GM18951 (cell line): ENCODE data around the gene ADAMTSL1.

Experiments used
- POLR2A ChIP-seq: IDR thresholded peaks from 4 replicates; pipeline ENCODE4 v1.6.1; 2011; ENCODE audit warnings: mild to moderate bottlenecking; ENCODE audit not compliant: insufficient read length, insufficient read depth; ENCODE audit errors: extremely low read depth
- in situ Hi-C: fragments of 300-500 bp; cut with MboI; formaldehyde crosslinking; loops from one replicate; pipeline ENCODE4 v1.12.0; 2022; ENCODE audit warnings: low sequenced_read_pairs, mixed read lengths, inconsistent platforms; ENCODE audit not compliant: unreplicated experiment

Gene ADAMTSL1

GRCh38 chr9:18595597-18595996 lies 121.6 kb downstream of the ADAMTSL1 start:
- in situ Hi-C loops: no loop called here
- TF ChIP-seq POLR2A: no peak

- TF ChIP-seq POLR2A: no peak
- in situ Hi-C loops: no loop called here
Observed at GRCh38 chr9:18596920-18597319, 123.0 kb downstream of the ADAMTSL1 start.

GRCh38 chr9:18598969-18599368 lies 125.0 kb downstream of the ADAMTSL1 start:
- in situ Hi-C loops: no loop called here

GRCh38 chr9:18601026-18601425 lies 127.1 kb downstream of the ADAMTSL1 start:
- no peak for TF ChIP-seq POLR2A
- in situ Hi-C loops: no loop called here

More at GRCh38 chr9:18598969-18599368, 125.0 kb downstream of the ADAMTSL1 start:
- no peak for TF ChIP-seq POLR2A

GRCh38 chr9:18601956-18602355 lies 128.0 kb downstream of the ADAMTSL1 start:
- in situ Hi-C loops: no loop called here
- TF ChIP-seq POLR2A: no peak

GRCh38 chr9:18604767-18605730 lies 131.1 kb downstream of the ADAMTSL1 start:
- in situ Hi-C loops: no loop called here
- TF ChIP-seq POLR2A: no peak

GRCh38 chr9:18605766-18606180 lies 131.8 kb downstream of the ADAMTSL1 start:
- in situ Hi-C loops: no loop called here
- TF ChIP-seq POLR2A: no peak

- no peak for TF ChIP-seq POLR2A
- in situ Hi-C loops: no loop called here
Observed at GRCh38 chr9:18606281-18606680, 132.3 kb downstream of the ADAMTSL1 start.

GRCh38 chr9:18606846-18607245 lies 132.9 kb downstream of the ADAMTSL1 start:
- no peak for TF ChIP-seq POLR2A
- in situ Hi-C loops: no loop called here

- no peak for TF ChIP-seq POLR2A
- in situ Hi-C loops: no loop called here
Observed at GRCh38 chr9:18608371-18608770, 134.4 kb downstream of the ADAMTSL1 start.

- in situ Hi-C loops: no loop called here
- no peak for TF ChIP-seq POLR2A
Observed at GRCh38 chr9:18610956-18611355, 137.0 kb downstream of the ADAMTSL1 start.

- in situ Hi-C loops: no loop called here
- TF ChIP-seq POLR2A: no peak
Observed at GRCh38 chr9:18611971-18612370, 138.0 kb downstream of the ADAMTSL1 start.

- TF ChIP-seq POLR2A: no peak
- in situ Hi-C loops: no loop called here
Observed at GRCh38 chr9:18614116-18614515, 140.2 kb downstream of the ADAMTSL1 start.

- no peak for TF ChIP-seq POLR2A
- in situ Hi-C loops: no loop called here
Observed at GRCh38 chr9:18614651-18615050, 140.7 kb downstream of the ADAMTSL1 start.

GRCh38 chr9:18616976-18617375 lies 143.0 kb downstream of the ADAMTSL1 start:
- no peak for TF ChIP-seq POLR2A
- in situ Hi-C loops: no loop called here

GRCh38 chr9:18617759-18618158 lies 143.8 kb downstream of the ADAMTSL1 start:
- in situ Hi-C loops: no loop called here
- no peak for TF ChIP-seq POLR2A
